ENCODE data around the gene KLF6.

DNA sequence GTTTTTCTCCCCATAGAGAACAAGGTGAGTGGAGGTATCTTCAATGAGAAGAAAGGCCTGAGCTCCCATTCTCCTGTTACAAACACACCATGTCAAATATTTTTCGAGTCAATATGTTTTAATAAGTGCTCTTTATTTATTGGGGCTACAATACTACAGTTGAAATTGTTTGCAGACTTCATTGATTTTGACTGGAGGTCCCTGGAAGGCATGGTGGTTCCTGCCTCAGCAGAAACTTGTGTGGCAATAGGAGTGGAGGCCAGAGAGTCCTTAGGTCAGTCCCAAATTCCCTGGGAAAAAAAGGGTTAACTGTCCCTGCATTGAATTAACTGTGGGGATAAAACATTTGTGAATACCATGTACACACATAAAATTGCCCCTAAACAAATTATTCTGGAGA, 22.7 kb downstream of the KLF6 start:
- no peak for TF ChIP-seq GATA2 (IDR thresholded peaks at IDR 0.05; ENCODE audit: low read depth, low read length)
- no peak for TF ChIP-seq GATA3 (IDR thresholded peaks at IDR 0.05; ENCODE audit: low read depth, low read length)
